ENCODE measurements around the gene CLMN. TPM values are rescaled to one million over a fixed set of nuclear protein-coding genes. Genes with fewer than 3 reads are reported as not detected.
A peak's percentile ranks its signal among the peaks of the same experiment; 100 is the strongest.

CLMN gene
- total RNA-seq, 1 donor from 2014 or later = 19.6 TPM

- H3K36me3 ChIP-seq = no peaks in the 10 kb centered on the region
- intact Hi-C loops (cut with DNase I) = loop anchor here (10.0 kb wide), 1 partner anchor 101 kb away; no protein-coding TSS in a partner anchor
- no peak for TF ChIP-seq POLR2A (IDR thresholded peaks at IDR 0.05)
- no peaks in the 10 kb centered on the region for H3K9me3 ChIP-seq
- no peak for DNase-seq (ENCODE audit: extremely low spot score in 2 of 2)
- H3K4me3 ChIP-seq = no peak overlapping the region
- no peak overlapping the region for H3K27ac ChIP-seq
- no peaks in the 10 kb centered on the region for H3K27me3 ChIP-seq
- H3K4me1 ChIP-seq = peaks cover 15% of the 10 kb centered on the region
These were observed 16.2 kb downstream of the CLMN start for GRCh38 chr14:95303552-95303951.

GRCh38 chr14:95302667-95303506 lies 16.8 kb downstream of the CLMN start:
- intact Hi-C loops (cut with DNase I) = loop anchor here (10.0 kb wide), 1 partner anchor 102 kb away; no protein-coding TSS in a partner anchor
- TF ChIP-seq POLR2A (IDR thresholded peaks at IDR 0.05) (no peak), POLR2AphosphoS5 (IDR thresholded peaks at IDR 0.05; ENCODE audit: insufficient read depth in 1 of 2, low read depth in 1 of 2) (no peak), CTCF (IDR thresholded peaks at IDR 0.05) (no peak)
- Histone ChIP-seq H3K4me3 (no peak overlapping the region), H3K9me3 (no peaks in the 10 kb centered on the region), H3K27me3 (no peaks in the 10 kb centered on the region), H3K4me1 (peaks cover 15% of the 10 kb centered on the region), H3K36me3 (no peaks in the 10 kb centered on the region), H3K27ac (no peak overlapping the region)
- DNase-seq (ENCODE audit: extremely low spot score in 2 of 2) = no peak

GRCh38 chr14:95301527-95302187 lies 18.1 kb downstream of the CLMN start:
- Histone ChIP-seq H3K4me1 (peaks cover 7% of the 10 kb centered on the region), H3K27ac (no peak overlapping the region), H3K9me3 (no peaks in the 10 kb centered on the region), H3K27me3 (no peaks in the 10 kb centered on the region), H3K4me3 (no peak overlapping the region), H3K36me3 (no peaks in the 10 kb centered on the region)
- no peak for TF ChIP-seq CTCF (IDR thresholded peaks at IDR 0.05)
- TF ChIP-seq POLR2AphosphoS5 (IDR thresholded peaks at IDR 0.05; ENCODE audit: insufficient read depth in 1 of 2, low read depth in 1 of 2) = no peak
- TF ChIP-seq POLR2A (IDR thresholded peaks at IDR 0.05) = no peak
- no peak for DNase-seq (ENCODE audit: extremely low spot score in 2 of 2)
- intact Hi-C loops (cut with DNase I) = loop anchor here (10.0 kb wide), 1 partner anchor 103 kb away; no protein-coding TSS in a partner anchor

- TF ChIP-seq CTCF (IDR thresholded peaks at IDR 0.05) (no peak), POLR2AphosphoS5 (IDR thresholded peaks at IDR 0.05; ENCODE audit: insufficient read depth in 1 of 2, low read depth in 1 of 2) (no peak), POLR2A (IDR thresholded peaks at IDR 0.05) (no peak)
- H3K27ac ChIP-seq = peak overlapping the region; percentile 39
- H3K36me3 ChIP-seq = no peaks in the 10 kb centered on the region
- H3K4me1 ChIP-seq = peaks cover 7% of the 10 kb centered on the region
- intact Hi-C loops (cut with DNase I) = loop anchor here (10.0 kb wide), 1 partner anchor 104 kb away; no protein-coding TSS in a partner anchor
- no peak overlapping the region for H3K4me3 ChIP-seq
- DNase-seq (ENCODE audit: extremely low spot score in 2 of 2) = no peak
- H3K27me3 ChIP-seq = no peaks in the 10 kb centered on the region
- no peaks in the 10 kb centered on the region for H3K9me3 ChIP-seq
These were observed 18.8 kb downstream of the CLMN start for GRCh38 chr14:95300697-95301526.

All from vagina (tissue), 2 donors.